ENCODE results near the gene MRGPRG.
"Not testable (repeated sequence)": the region's sequence is repeated elsewhere in the genome, so short reads cannot be mapped to it uniquely, and the experiment has no call there.

Gene MRGPRG, protein sequence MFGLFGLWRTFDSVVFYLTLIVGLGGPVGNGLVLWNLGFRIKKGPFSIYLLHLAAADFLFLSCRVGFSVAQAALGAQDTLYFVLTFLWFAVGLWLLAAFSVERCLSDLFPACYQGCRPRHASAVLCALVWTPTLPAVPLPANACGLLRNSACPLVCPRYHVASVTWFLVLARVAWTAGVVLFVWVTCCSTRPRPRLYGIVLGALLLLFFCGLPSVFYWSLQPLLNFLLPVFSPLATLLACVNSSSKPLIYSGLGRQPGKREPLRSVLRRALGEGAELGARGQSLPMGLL

DNA sequence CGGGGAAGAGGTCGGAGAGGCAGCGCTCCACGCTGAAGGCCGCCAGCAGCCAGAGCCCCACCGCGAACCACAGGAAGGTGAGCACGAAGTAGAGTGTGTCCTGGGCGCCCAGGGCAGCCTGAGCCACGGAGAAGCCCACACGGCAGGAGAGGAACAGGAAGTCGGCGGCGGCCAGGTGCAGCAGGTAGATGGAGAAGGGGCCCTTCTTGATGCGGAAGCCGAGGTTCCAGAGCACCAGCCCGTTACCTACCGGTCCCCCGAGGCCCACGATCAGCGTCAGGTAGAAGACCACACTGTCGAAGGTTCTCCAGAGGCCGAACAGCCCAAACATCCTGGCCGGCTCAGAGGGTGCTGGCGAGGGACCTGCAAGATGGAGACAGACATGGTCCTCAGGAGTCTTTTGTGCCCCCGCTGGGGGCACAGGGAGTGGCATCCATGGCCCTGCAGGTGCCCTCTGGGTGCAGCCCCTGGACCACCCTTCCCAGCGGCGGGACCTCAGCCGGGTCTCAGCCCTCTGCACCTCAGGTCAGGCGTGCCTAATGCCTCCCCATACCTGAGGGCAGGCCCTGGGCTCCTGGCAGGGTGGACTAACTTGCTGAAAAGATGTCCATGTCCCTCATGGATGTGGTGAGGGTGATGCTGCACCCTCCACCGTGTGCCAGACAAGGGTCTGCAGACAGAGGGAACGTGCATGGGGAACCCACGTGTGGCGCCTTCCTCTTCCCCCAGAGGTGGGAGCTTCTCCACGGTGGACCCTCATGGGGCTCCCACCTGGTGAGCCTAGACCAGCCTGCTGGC, at the start of gene MRGPRG:
Gene MRGPRG (minus strand): TSS at position 331 of the 798 bp plus-strand sequence. CDS start 0 bp downstream, at position 331.
- in situ Hi-C loops (cut with MboI; ENCODE audit: low sequenced_read_pairs) = no loop called here

DNA sequence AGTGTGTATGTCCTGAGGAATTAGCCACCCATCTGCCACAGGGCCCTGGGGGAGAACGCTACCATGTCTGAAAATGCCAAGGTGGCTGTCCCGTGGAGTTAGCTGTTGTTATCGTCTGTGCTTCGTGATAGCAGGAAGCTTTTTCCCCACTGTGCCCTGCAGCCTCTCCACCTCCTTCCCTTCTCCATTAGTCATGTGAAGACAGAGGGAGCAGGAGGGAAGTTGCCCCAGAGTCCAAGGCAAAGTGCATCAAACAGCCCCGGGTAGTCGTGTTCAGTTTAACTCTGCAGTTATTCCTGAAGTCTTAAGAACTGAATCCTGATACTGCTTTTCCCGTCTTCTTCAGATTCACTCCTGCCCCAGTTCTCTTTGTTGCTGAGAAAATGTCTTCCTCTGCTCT, 43.9 kb upstream of the MRGPRG start:
- in situ Hi-C loops (cut with MboI; ENCODE audit: low sequenced_read_pairs) = not testable (repeated sequence)

GRCh38 chr11:3261831-3262230, 43.2 kb upstream of the MRGPRG start:
- in situ Hi-C loops (cut with MboI; ENCODE audit: low sequenced_read_pairs) = not testable (repeated sequence)

GRCh38 chr11:3257509-3257908, 38.9 kb upstream of the MRGPRG start:
- in situ Hi-C loops (cut with MboI; ENCODE audit: low sequenced_read_pairs) = not testable (repeated sequence)

DNA sequence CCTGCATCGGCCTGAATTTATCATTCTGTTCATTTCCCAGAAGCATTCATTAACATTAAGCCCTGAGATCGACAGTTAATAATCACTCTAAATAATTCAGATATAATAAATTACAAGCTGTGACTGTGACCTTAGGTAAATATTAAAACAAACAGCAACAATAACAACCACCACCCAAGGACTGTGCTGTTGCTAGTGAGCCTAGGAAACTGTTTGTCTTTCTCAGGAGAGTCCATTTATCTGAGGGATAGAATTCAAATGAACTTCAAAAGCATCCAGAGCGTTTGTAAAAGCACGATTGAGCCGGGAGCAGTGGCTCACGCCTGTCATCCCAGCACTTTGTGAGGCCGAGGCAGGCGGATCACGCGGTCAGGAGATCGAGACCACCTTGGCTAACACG, 36.6 kb upstream of the MRGPRG start:
- in situ Hi-C loops (cut with MboI; ENCODE audit: low sequenced_read_pairs) = not testable (repeated sequence)

DNA sequence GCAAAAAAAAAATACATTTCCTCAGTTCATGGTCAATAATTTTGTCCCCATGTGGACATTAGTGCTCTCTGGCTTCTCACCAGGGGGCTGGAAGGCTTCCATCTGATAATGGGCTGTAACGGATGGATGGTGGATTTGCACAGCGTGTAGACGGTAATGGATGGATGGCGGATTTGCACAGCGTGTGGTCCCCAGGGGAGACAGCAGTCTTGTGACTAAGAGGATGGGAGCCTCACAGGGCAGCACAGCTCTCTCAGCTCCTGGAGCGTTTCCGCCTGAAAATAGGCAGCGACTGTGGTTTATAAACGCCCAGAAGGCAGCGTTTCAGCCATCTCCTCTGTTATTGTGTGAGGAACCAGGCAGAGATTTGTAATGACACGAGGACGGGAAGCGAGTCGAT, 36.2 kb upstream of the MRGPRG start:
- in situ Hi-C loops (cut with MboI; ENCODE audit: low sequenced_read_pairs) = not testable (repeated sequence)

GRCh38 chr11:3245071-3245470, 26.5 kb upstream of the MRGPRG start:
- in situ Hi-C loops (cut with MboI; ENCODE audit: low sequenced_read_pairs) = no loop called here

DNA sequence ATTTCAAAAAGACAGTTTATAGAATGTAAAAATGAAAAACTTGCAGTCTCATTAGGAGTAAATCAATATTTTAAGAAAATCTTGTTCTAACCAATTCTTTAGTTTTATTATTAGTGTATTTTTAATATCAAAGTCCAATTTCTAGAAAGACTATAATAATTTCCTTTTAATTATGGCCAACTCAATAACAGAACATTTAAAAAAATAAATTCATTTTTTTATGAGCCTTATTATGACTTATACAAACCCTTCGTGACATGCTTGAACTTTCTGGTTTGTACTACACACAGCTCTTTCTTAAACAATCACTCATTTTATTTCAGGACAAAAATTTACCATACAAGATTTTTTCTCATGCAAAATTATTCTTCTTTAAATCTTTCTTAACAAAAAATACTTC, 25.3 kb upstream of the MRGPRG start:
- in situ Hi-C loops (cut with MboI; ENCODE audit: low sequenced_read_pairs) = no loop called here

DNA sequence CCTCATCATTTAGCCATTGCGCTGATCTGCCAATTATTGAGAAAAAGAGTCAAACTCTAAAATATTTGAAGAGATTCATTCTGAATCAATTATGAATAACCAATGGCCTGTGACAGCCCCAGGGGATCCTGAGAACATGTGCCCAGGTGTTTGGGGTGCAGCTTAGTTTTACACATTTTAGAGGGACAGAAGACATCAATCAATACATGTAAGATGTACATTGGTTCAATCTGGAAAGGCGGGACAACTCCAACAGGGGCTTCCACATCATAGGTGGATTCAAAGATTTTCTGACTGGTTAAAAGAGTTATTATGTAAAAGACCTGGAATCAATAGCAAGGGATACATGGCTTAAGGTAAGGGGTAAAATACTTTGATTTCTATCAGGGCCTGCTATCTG, 18.5 kb upstream of the MRGPRG start:
- in situ Hi-C loops (cut with MboI; ENCODE audit: low sequenced_read_pairs) = no loop called here

DNA sequence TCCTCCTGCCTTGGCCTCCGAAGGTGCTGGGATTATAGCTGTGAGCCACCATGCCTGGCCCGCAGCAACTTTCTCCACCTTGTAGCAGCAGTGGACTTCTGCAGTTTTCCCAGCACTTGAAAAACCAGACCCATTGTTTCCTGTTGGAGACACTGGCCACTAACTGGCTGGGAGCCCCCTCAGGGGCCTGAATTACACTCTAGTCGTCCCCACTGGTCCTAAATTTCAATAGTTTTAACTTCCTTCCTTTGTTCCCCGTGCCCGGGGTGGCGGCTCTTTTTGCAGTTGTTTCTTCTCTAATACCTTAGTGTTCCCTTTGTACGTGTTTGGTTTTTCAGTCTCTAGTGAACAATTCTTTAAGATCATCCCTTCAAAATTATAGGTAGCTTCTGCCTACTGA, 16.2 kb upstream of the MRGPRG start:
- in situ Hi-C loops (cut with MboI; ENCODE audit: low sequenced_read_pairs) = no loop called here

DNA sequence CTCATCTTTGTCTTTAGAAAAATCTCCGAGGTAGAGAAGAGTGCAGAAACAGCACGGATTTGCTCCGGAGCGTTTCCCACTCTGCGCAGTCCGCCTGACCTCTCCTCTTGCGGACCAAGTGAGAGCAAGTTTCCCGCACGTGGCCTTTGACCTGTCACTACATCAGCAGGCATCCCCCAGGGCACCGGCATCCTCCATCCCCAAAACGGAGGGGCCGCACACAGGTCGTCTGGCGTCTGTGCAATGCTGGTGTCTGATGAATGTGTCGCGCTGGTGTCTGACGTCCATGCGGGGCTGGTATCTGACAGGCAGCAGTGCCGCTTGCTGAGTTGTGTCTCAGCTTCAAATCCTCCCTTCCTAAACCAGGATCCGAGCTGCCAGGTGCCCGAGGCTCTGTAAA, 14.3 kb upstream of the MRGPRG start:
- in situ Hi-C loops (cut with MboI; ENCODE audit: low sequenced_read_pairs) = no loop called here

GRCh38 chr11:3231851-3232744, 13.5 kb upstream of the MRGPRG start, which contains the start of gene MRGPRE:
Gene MRGPRE (minus strand): TSS chr11:3232417. CDS start chr11:3228799, 3,618 bp downstream.
- in situ Hi-C loops (cut with MboI; ENCODE audit: low sequenced_read_pairs) = no loop called here

DNA sequence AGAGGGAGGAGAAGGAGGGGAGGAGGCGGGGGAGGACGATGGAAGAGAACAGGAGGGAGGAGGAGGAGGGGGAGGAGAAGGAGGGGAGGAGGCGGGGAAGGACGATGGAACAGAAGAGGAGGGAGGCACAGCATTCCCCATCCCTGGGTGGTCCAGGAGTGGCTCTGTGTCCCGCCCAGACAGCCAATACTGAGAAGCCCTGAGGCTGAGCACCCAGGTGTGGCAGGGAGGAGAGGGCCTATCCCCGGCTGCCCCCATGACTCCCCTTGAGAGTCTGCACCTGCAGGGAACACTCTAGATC, 12.9 kb upstream of the MRGPRG start:
- in situ Hi-C loops (cut with MboI; ENCODE audit: low sequenced_read_pairs) = no loop called here

DNA sequence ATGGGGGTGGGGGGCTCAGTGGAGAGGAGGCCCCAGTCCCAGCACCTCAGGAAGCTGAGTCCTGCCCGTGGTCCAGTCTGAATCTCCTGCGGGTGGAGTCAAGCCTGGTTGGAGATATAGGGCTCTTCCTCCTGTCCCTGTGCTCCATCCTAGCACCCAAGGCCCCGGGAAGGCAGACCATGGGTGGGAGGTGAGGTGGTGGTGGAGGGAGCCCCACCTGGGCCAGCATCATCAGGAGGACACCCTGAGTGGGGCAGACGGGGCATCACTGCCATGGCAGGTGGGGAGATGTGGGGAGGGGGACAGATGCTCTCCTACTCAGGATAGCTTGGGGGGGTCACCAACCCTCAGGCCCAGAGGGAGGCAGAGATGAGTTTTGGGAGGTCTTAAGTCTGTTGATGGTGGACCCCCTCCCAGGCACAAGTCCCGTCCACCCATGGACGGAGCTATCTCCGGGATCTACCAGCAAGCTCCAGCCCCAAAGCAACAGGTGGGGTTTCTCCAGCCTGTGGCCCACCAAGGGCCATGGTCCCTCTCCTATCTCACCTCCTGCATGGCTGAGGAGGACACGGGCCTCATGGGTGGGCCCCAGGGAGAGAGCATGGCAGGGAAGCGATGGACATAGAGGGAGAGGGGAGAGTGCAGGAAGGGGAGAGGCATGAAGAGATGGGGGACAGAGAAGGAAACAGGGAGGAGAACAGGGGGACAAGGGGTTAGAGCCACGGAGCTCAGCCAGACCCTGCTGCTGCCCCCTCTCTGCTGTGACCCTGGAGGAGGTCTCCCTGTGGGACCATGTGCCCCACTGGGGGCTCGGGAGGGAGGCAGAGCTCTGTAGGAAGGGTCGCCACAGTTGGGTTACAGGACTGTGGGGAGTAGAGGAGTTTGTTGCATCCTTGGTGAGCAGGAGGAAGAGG, 12.3 kb upstream of the MRGPRG start:
- in situ Hi-C loops (cut with MboI; ENCODE audit: low sequenced_read_pairs) = no loop called here

- in situ Hi-C loops (cut with MboI; ENCODE audit: low sequenced_read_pairs) = no loop called here
Observed at GRCh38 chr11:3229673-3230630, 11.3 kb upstream of the MRGPRG start.

DNA sequence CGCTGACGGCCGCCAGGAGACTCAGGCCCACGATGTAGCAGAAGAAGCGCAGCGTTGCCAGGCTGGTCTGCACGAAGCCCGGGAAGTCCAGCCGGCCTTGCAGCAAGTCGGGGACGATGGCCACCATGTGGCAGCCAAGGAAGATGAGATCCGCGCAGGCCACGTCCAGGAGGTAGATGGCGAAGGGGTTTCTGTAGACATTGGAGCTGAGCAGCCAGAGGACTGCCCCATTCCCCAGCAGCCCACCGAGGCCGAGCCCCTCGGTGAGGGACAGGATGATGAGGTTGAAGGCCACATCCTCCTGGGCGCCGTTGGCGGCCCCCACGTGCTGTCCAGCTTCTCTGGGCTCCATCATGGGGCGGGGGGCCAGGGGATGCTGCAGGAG, 9.8 kb upstream of the MRGPRG start:
- in situ Hi-C loops (cut with MboI; ENCODE audit: low sequenced_read_pairs) = no loop called here

GRCh38 chr11:3227568-3228444, 9.2 kb upstream of the MRGPRG start:
- in situ Hi-C loops (cut with MboI; ENCODE audit: low sequenced_read_pairs) = no loop called here

DNA sequence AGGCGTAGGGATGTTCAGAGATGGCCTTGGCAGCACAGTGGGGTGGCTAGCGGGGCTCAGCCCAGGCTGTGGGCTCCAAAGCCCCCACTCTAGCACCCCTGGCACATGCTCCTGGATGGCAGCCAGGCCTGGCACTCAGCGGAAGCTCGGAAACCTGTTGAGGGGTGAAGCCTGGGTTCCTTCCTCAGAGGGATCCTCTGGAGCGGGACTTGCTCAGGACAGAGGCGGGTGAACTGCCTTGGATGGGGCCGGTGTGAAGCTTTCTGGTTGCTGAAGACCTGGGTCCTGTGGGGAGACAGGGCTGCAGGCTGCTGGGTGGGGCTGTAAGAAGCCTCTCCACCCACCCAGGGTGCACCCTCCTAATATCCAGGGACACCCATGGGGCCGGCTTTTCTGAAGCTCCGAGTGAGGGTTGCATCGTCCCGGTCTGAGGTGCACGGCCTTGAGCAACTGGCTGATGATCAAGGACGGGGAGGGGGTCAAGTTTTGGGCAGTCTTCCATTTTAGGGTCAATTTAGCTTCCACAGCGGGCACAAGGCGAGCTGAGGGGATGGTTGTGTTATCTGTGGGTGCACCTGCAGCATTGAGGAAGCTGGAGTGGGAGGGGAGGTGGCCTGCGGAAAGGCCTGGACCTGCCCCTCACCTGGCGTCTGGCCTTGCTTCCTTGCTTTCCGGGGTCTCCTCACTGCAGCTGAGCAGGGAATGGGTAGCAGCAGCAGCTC, 8.4 kb upstream of the MRGPRG start:
- in situ Hi-C loops (cut with MboI; ENCODE audit: low sequenced_read_pairs) = no loop called here
